HepG2 (cell line): ENCODE measurements around the gene TAMALIN. TPM values are rescaled to one million over a fixed set of nuclear protein-coding genes. Genes with fewer than 3 reads are reported as not detected.

ENCODE experiments used
- ARID3A ChIP-seq: IDR thresholded peaks from 2 replicates; pipeline ENCODE4 v1.6.1; 2012; ENCODE audit warnings: low read depth, low read length, improper control_type of control experiment
- BORCS8-MEF2B ChIP-seq: sonication (generic); formaldehyde crosslinking; IDR thresholded peaks from 2 replicates; pipeline ENCODE4 v1.8.0; 2022; ENCODE audit warnings: mild to moderate bottlenecking, missing genetic modification reagents
- CSRNP1 ChIP-seq: sonication (generic); formaldehyde crosslinking; IDR thresholded peaks from 2 replicates; pipeline ENCODE4 v1.8.1; 2023; ENCODE audit warnings: mild to moderate bottlenecking, missing genetic modification reagents
- EEA1 ChIP-seq: sonication (generic); formaldehyde crosslinking; IDR thresholded peaks from 2 replicates; pipeline ENCODE4 v1.5.1; 2020; ENCODE audit warnings: mild to moderate bottlenecking, missing genetic modification reagents, borderline replicate concordance
- ELF4 ChIP-seq: sonication (generic); formaldehyde crosslinking; IDR thresholded peaks from 2 replicates; pipeline ENCODE4 v1.5.0; 2020; ENCODE audit warnings: missing genetic modification reagents, mild to moderate bottlenecking, moderate library complexity, borderline replicate concordance
- HNRNPLL ChIP-seq: fragments of 200-400 bp; formaldehyde crosslinking; IDR thresholded peaks from 2 replicates; pipeline ENCODE4 v1.6.1; 2017; ENCODE audit warnings: mild to moderate bottlenecking, low read depth, low read length; ENCODE audit not compliant: poor library complexity, severe bottlenecking
- KLF13 ChIP-seq: sonication (generic); formaldehyde crosslinking; IDR thresholded peaks from 2 replicates; pipeline ENCODE4 v1.4.0; 2020; ENCODE audit warnings: mild to moderate bottlenecking, missing genetic modification reagents
- MBD4 ChIP-seq: IDR thresholded peaks from 2 replicates; pipeline ENCODE4 v1.6.1; 2012; ENCODE audit warnings: low read length, inconsistent platforms, borderline replicate concordance
- NFRKB ChIP-seq: fragments of 450-650 bp; IDR thresholded peaks from 2 replicates; pipeline ENCODE4 v1.6.1; 2017
- PITX1 ChIP-seq: sonication (generic); formaldehyde crosslinking; IDR thresholded peaks from 2 replicates; pipeline ENCODE4 v1.5.1; 2020; ENCODE audit warnings: mild to moderate bottlenecking, missing genetic modification reagents
- SAP130 ChIP-seq: IDR thresholded peaks from 2 replicates; pipeline ENCODE4 v1.6.1; 2016; ENCODE audit warnings: low read depth
- SP5 ChIP-seq: IDR thresholded peaks from 2 replicates; pipeline ENCODE4 v1.6.1; 2016; ENCODE audit warnings: low read depth, borderline replicate concordance
- TFE3 ChIP-seq: IDR thresholded peaks from 2 replicates; pipeline ENCODE4 v1.6.1; 2016
- ZNF496 ChIP-seq: sonication (generic); formaldehyde crosslinking; IDR thresholded peaks from 2 replicates; pipeline ENCODE4 v1.8.1; 2023; ENCODE audit warnings: mild to moderate bottlenecking, moderate library complexity, missing genetic modification reagents; ENCODE audit not compliant: insufficient replicate concordance
- ZNF549 ChIP-seq: sonication (generic); formaldehyde crosslinking; IDR thresholded peaks from 2 replicates; pipeline ENCODE4 v1.5.0; 2020; ENCODE audit warnings: missing genetic modification reagents
- ZNF609 ChIP-seq: sonication (generic); formaldehyde crosslinking; IDR thresholded peaks from 2 replicates; pipeline ENCODE4 v1.4.0; 2020; ENCODE audit warnings: mild to moderate bottlenecking, missing genetic modification reagents, borderline replicate concordance
- polyA plus RNA-seq, 8 experiments: library from polyadenylated mRNA; depleted of rRNA in 3 of 8; stranded (reverse) in 7 of 8; unstranded in 1 of 8; fragments of >200 nt; fragmentation: Illumina TruSeq in 4 of 8; extraction: Trizol in 4 of 8; gene quantifications; 2 replicates each; pipeline versions ENCODE4 v1.2.1 to v1.2.3, GENCODE V29; 2011 to 2016; ENCODE audit warnings: low read depth in 4 of 8, missing spikeins in 1 of 8, mixed read lengths in 1 of 8; ENCODE audit not compliant: insufficient read depth in 1 of 8
- total RNA-seq, 5 experiments: library from RNA; depleted of rRNA; stranded (reverse); fragments of >200 nt; fragmentation: Illumina TruSeq; extraction: Trizol; gene quantifications; 2 replicates each; pipeline ENCODE4 v1.2.3, GENCODE V29; 2016; ENCODE audit warnings: low read depth in 1 of 5

TAMALIN gene
- total and polyA plus RNA-seq, 2 of the 13 experiments (the other 11 are each of a cell fraction or from before 2014, with no cell fraction given), result 2.9 to 10.9 TPM

GRCh38 chr12:52022841-52023181 is 16.1 kb downstream of the TAMALIN start (continued):
- TF ChIP-seq ARID3A (no peak), TFE3 (CRISPR knock-in tag) (no peak), BORCS8-MEF2B (CRISPR knock-in tag) (no peak), HNRNPLL (peak; percentile 8), EEA1 (CRISPR knock-in tag) (0 out of 2 replicates have a peak, but pooled peaks have one; percentile 19), KLF13 (CRISPR knock-in tag) (no peak), SAP130 (CRISPR knock-in tag) (peak; percentile 42; the same call in 1 of the 2 replicates), ZNF549 (CRISPR knock-in tag) (no peak), CSRNP1 (no peak), ZNF496 (CRISPR knock-in tag) (no peak), NFRKB (no peak), ELF4 (CRISPR knock-in tag) (no peak), SP5 (CRISPR knock-in tag) (0 out of 2 replicates have a peak, but pooled peaks have one; percentile 33), MBD4 (no peak), PITX1 (no peak), ZNF609 (CRISPR knock-in tag) (0 out of 2 replicates have a peak, but pooled peaks have one; percentile 15)
